ENCODE measurements around the gene RHOJ. TPM values are rescaled to one million over a fixed set of nuclear protein-coding genes. Genes with fewer than 3 reads are reported as not detected.

The RHOJ gene
- total and polyA plus RNA-seq, 9 of the 15 experiments (the other 6 are each of a cell fraction or from before 2014, with no cell fraction given): not detected

GRCh38 chr14:63200767-63201166 is 3.5 kb upstream of the RHOJ start:
- no peaks in the 10 kb centered on the region for H3K9me1 ChIP-seq (ENCODE audit: control insufficient read depth, insufficient read depth, low read length)
- H4K20me1 ChIP-seq (replicated peaks; ENCODE audit: control insufficient read depth, insufficient read depth, low read length): no peaks in the 10 kb centered on the region
- H3K27ac ChIP-seq (ENCODE audit: extremely low read depth, low read depth, low read length): no peak overlapping the region
- BruUV-seq (replicated peaks): no TSS peak
- ATAC-seq (no peak), FAIRE-seq (no peak), DNase-seq (ENCODE audit: extremely low read depth in 1 of 4, low spot score in 3 of 4) (no peak)
- no peaks in the 10 kb centered on the region for H3K4me1 ChIP-seq (replicated peaks in 1 of 2; ENCODE audit: control insufficient read depth in 2 of 2, insufficient read depth in 2 of 2, low read length in 2 of 2)
- H3K4me2 ChIP-seq (ENCODE audit: insufficient read depth, low read length): no peak overlapping the region
- H3K9me3 ChIP-seq (replicated peaks; ENCODE audit: control insufficient read depth, insufficient read depth, low read depth, low read length): no peaks in the 10 kb centered on the region
- H2AFZ ChIP-seq (ENCODE audit: low read depth, low read length): no peak overlapping the region
- no peaks in the 10 kb centered on the region for H3K79me2 ChIP-seq (ENCODE audit: control insufficient read depth, insufficient read depth, low read length)
- no peak for TF ChIP-seq NFIX (CRISPR knock-in tag; IDR thresholded peaks at IDR 0.05; ENCODE audit: low read depth)
- no peak for TF ChIP-seq CUX1 (CRISPR knock-in tag; IDR thresholded peaks at IDR 0.05)
- H3K36me3 ChIP-seq (ENCODE audit: control insufficient read depth, insufficient read depth, low read length): no peaks in the 10 kb centered on the region
- intact Hi-C loops (cut with micrococcal nuclease) (no loop called here), in situ Hi-C loops (cut with MboI) (no loop called here)
- no peak overlapping the region for H3K9ac ChIP-seq (ENCODE audit: insufficient read depth in 1 of 2, low read depth in 2 of 2, low read length in 2 of 2)
- POLR2A ChIA-PET: no interaction called here
- no peak overlapping the region for H3K4me3 ChIP-seq
- H3K27me3 ChIP-seq (ENCODE audit: control insufficient read depth in 2 of 2, insufficient read depth in 2 of 2, low read length in 2 of 2): no peaks in the 10 kb centered on the region
- CTCF ChIA-PET (ENCODE audit: low intra/inter-chr PET ratio): no interaction called here
